Gastroesophageal sphincter (tissue), 4 donors: ENCODE data around the gene ART5. TPM values are rescaled to one million over a fixed set of nuclear protein-coding genes. Genes with fewer than 3 reads are reported as not detected.

Source experiments
- ATAC-seq: fragments of 150-250 bp; one replicate; pipeline ENCODE4 v1.9.1; 2016; ENCODE audit warnings: mild to moderate bottlenecking, moderate library complexity
- H3K27ac ChIP-seq, 4 donors: fragments of 200-600 bp; sonication (generic) in 3 of 4; 1 replicate in 3 of 4; 2 replicates in 1 of 4; pipeline ENCODE4 v1.5.1; 2016 to 2019
- H3K27me3 ChIP-seq: fragments of 200-600 bp; sonication (generic); one replicate; pipeline ENCODE4 v1.5.1; 2019
- H3K36me3 ChIP-seq, 2 donors: fragments of 200-600 bp; sonication (generic); one replicate each; pipeline ENCODE4 v1.5.1; 2019; ENCODE audit warnings: control low read depth in 1 of 2
- H3K4me1 ChIP-seq, 3 donors: fragments of 200-600 bp; sonication (generic); 1 replicate in 2 of 3; 2 replicates in 1 of 3; pipeline ENCODE4 v1.5.1; 2016 to 2019; ENCODE audit warnings: control low read depth in 2 of 3
- H3K4me3 ChIP-seq, 2 donors: fragments of 200-600 bp; sonication (generic); one replicate each; pipeline ENCODE4 v1.5.1; 2019; ENCODE audit warnings: mild to moderate bottlenecking in 1 of 2, moderate library complexity in 1 of 2
- H3K9me3 ChIP-seq, 3 donors: fragments of 200-600 bp; sonication (generic); one replicate each; pipeline ENCODE4 v1.5.1; 2017 to 2019; ENCODE audit warnings: control low read depth in 2 of 3
- CTCF ChIP-seq, 4 experiments: fragments of 200-600 bp in 2 of 4; fragments of 450-650 bp in 2 of 4; sonication (generic) in 1 of 4; IDR thresholded peaks; one replicate each; pipeline ENCODE4 v1.5.1; 2017 to 2019; ENCODE audit warnings: antibody characterized with exemption in 4 of 4, mild to moderate bottlenecking in 2 of 4, moderate library complexity in 2 of 4
- EP300 ChIP-seq: sonication (generic); formaldehyde crosslinking; IDR thresholded peaks from one replicate; pipeline ENCODE4 v1.6.1; 2017; ENCODE audit warnings: antibody characterized with exemption, mild to moderate bottlenecking
- POLR2A ChIP-seq, 2 donors: fragments of 450-650 bp; IDR thresholded peaks; one replicate each; pipeline ENCODE4 v1.6.1; 2017; ENCODE audit warnings: antibody characterized with exemption in 2 of 2, mild to moderate bottlenecking in 2 of 2, moderate library complexity in 1 of 2
- POLR2AphosphoS5 ChIP-seq: sonication (generic); formaldehyde crosslinking; IDR thresholded peaks from one replicate; pipeline ENCODE4 v1.6.1; 2017; ENCODE audit warnings: antibody characterized with exemption
- WGBS, 2 donors: methylation state at CpG; one replicate each; pipeline ENCODE4 v1.1.5; 2018; ENCODE audit warnings: low coverage in 1 of 2; 5-methylcytosine and 5-hydroxymethylcytosine counted together
- total RNA-seq, 4 donors: library from RNA; depleted of rRNA; stranded (reverse); fragments of >200 nt; gene quantifications; one replicate each; pipeline ENCODE4 v1.1.0, GENCODE V29; 2016

Gene ART5
- total RNA-seq, 4 donors from 2014 or later = 0.27 TPM; not detected in 3

- no peak for TF ChIP-seq EP300
- no peak for TF ChIP-seq CTCF (IDR thresholded peaks at IDR 0.05)
- TF ChIP-seq POLR2A (IDR thresholded peaks at IDR 0.05) = no peak
- TF ChIP-seq POLR2AphosphoS5 = no peak
- Histone ChIP-seq H3K4me3 (no peak overlapping the region), H3K27me3 (no peaks in the 10 kb centered on the region), H3K27ac (no peak overlapping the region), H3K4me1 (no peaks in the 10 kb centered on the region), H3K9me3 (no peaks in the 10 kb centered on the region), H3K36me3 (no peaks in the 10 kb centered on the region)
- ATAC-seq = no peak
- 63 to 83% methylated on average over 1 of the region's 1 CpG for WGBS, 2 donors
Measured at GRCh38 chr11:3627291-3627690, 14.5 kb downstream of the ART5 start.

- no peak for ATAC-seq
- H3K27ac ChIP-seq = no peak overlapping the region
- no peaks in the 10 kb centered on the region for H3K36me3 ChIP-seq
- no peaks in the 10 kb centered on the region for H3K9me3 ChIP-seq
- H3K27me3 ChIP-seq = no peaks in the 10 kb centered on the region
- WGBS, 2 donors = 69 to 89% methylated on average over 15 to 17 of the region's 23 CpGs
- no peak for TF ChIP-seq POLR2AphosphoS5
- TF ChIP-seq EP300 = no peak
- no peak for TF ChIP-seq POLR2A (IDR thresholded peaks at IDR 0.05)
- no peak for TF ChIP-seq CTCF (IDR thresholded peaks at IDR 0.05)
- H3K4me3 ChIP-seq = peak overlapping the region in 1 of 2 donors; percentile 24
- H3K4me1 ChIP-seq = no peaks in the 10 kb centered on the region
Measured at GRCh38 chr11:3626250-3626960, 15.4 kb downstream of the ART5 start.

DNA sequence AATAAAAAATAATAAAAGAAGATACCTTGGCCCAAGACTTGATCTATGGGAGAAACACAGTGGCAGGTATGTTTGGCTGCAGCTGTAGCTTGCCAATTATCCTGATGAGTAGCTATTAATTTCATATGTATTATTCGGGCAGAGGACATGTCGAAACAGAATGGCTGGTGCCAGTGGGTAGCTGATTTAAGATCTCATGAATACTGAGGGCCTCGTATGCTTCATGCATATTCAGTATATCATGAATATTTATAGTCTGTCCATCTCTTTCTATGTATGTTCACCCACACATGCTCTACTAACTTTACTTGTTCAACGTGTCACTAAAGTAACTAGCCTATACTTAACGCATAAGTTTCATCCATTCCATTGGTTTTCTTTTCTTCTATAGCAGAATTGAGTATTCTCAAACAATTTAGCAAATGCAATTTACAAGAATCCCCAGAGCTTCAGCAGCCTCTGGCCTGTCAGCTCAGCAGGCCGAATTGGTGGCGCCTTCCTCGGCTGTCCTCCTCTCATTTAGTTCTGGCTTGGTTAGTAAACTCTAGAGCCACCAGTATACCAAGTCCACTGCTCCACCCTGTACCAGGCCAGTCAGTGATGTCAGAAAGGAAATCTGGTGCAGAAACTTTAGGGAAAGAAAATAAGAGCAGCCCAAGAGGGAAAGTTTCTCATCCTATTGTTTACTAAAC is 17.9 kb downstream of the ART5 start:
- H3K27ac ChIP-seq = no peak overlapping the region
- H3K9me3 ChIP-seq = no peaks in the 10 kb centered on the region
- no peak overlapping the region for H3K4me3 ChIP-seq
- H3K4me1 ChIP-seq = no peaks in the 10 kb centered on the region
- no peak for ATAC-seq
- no peaks in the 10 kb centered on the region for H3K36me3 ChIP-seq
- H3K27me3 ChIP-seq = no peaks in the 10 kb centered on the region
- TF ChIP-seq EP300 (no peak), CTCF (IDR thresholded peaks at IDR 0.05) (no peak), POLR2A (IDR thresholded peaks at IDR 0.05) (no peak), POLR2AphosphoS5 (no peak)
- WGBS, 2 donors = 48 to 60% methylated on average over 5 to 8 of the region's 8 CpGs

DNA sequence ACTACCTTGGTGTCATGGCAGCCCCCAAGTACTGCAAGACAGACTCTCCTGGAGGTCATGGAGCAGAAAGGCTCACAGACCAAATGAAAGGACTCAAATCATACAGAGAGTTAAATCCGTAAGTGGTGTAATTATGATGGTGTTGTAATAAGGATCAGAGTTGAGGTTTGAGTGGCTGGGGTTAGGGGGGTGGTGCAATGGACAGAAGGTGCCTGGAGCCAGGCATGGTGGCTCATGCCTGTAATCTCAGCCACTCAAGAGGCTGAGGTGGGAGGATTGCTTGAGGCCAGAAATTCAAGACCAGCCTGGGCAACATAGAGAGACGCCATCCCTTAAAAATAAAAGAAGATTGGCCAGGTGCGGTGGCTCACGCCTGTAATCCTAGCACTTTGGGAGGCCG is 18.7 kb downstream of the ART5 start:
- ATAC-seq = no peak
- TF ChIP-seq CTCF (IDR thresholded peaks at IDR 0.05) (no peak), POLR2A (IDR thresholded peaks at IDR 0.05) (no peak), EP300 (no peak), POLR2AphosphoS5 (no peak)

DNA sequence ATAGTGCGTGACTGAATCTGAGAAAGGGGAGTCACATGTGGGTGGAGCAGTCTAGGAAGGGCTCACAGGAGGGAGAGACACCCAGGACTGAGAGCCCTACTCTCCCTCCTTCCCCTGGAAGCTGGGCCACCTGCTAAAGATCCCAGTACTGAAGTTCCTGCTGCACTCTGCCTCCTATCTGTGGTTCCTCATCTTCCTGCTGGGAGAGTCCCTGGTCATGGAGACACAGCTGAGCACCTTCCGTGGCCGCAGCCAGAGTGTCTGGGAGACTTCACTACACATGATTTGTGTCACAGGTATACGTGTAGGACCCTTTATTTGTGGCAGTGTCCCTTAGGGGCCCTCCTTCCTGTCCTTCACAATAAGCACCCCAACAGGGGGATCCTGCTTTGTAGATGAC is 19.3 kb downstream of the ART5 start:
- 71 to 75% methylated on average over 4 of the region's 4 CpGs for WGBS, 2 donors
- H3K9me3 ChIP-seq = no peaks in the 10 kb centered on the region
- no peak for ATAC-seq
- TF ChIP-seq POLR2AphosphoS5 (no peak), CTCF (IDR thresholded peaks at IDR 0.05) (no peak), EP300 (no peak), POLR2A (IDR thresholded peaks at IDR 0.05) (no peak)
- no peaks in the 10 kb centered on the region for H3K4me1 ChIP-seq
- no peak overlapping the region for H3K27ac ChIP-seq
- no peaks in the 10 kb centered on the region for H3K36me3 ChIP-seq
- H3K4me3 ChIP-seq = no peak overlapping the region
- no peaks in the 10 kb centered on the region for H3K27me3 ChIP-seq

More for the DNA sequence above, 18.7 kb downstream of the ART5 start:
- 89 to 95% methylated on average over 5 of the region's 5 CpGs for WGBS, 2 donors
- H3K27me3 ChIP-seq = no peaks in the 10 kb centered on the region
- H3K36me3 ChIP-seq = no peaks in the 10 kb centered on the region
- no peak overlapping the region for H3K27ac ChIP-seq
- no peaks in the 10 kb centered on the region for H3K9me3 ChIP-seq
- H3K4me1 ChIP-seq = no peaks in the 10 kb centered on the region
- no peak overlapping the region for H3K4me3 ChIP-seq
